CD4-positive, alpha-beta T cell treated with Interleukin-10 for 1 hour (primary cell): Measurements from ENCODE around the gene MBIP.

Experiments
- DNase-seq: peaks from one replicate; pipeline ENCODE4 v3.0.0-alpha.2; 2020

The MBIP gene

DNA sequence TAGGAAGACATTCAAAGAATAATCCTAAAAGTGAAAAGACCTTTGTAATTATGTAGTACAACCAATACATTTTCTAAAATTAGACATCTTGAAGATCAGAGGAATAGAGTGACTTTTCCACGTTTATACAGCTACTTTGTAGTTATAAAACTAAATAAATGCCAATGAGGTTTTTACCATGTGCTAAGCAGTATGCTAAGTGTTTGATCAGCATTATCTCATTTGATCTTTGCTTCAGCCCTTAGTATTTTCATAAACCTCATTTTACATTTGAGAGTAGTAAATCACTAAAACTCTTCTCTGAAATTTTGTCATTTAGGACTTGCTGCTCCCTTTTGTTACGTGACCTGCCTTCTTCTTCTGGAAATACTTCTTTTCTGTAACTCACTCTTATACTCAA lies 13.6 kb downstream of the MBIP start:
- DNase-seq = no peak

DNA sequence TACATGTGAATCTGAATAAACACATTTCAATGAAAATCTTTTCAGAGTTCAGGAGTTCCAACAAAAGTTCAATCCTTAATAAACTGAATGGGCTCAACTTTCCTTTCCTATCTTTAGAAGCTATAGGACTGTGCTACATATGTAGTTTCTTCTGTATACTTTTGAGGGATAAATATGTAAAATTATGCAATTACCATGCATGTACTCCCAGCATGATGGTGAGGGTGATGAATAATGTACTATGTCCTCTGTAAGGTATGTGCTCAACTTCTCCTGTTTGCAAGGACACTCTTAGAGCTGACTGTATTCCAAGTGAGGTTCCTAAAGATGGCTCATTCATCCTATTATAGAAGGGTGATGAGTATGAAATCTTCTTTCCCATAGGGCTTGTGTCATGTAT lies 15.5 kb downstream of the MBIP start:
- no peak for DNase-seq

DNA sequence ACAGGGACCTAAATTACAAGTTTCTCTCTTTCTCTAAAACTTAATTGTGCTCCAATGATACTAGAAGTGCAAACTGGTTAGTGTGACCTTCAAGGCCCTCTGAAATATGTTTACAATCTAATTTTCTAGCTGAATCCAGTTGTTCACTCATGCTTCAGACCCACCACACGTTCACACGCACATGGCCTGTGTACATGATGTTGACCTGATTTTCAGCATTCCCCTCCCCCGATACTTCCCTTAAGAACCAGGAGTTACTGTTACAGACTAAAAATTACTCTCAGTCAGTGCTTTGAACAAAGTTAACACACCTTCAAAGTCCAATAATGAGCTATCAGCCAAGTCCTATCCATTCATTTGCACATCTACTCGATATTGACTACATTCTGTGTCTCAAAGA lies 16.5 kb downstream of the MBIP start:
- DNase-seq = no peak

DNA sequence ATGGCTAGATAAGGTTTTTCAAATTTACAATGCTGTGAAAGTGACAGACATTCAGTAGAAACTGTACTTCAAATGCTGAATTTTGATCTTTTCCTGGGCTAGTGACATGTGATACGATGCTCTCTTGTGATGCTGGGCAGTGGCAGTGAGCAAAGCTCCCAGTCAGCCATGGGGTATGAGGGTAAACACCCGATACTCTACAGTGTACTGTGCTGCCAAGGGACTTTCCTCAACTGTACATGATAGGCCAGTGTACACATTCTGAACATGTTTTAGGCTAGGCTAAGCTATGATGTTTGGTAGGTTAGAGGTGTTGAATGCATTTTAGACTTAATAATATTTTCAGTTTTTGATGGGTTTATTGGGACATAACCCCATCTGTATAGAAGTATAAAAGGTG lies 17.6 kb downstream of the MBIP start:
- no peak for DNase-seq

DNA sequence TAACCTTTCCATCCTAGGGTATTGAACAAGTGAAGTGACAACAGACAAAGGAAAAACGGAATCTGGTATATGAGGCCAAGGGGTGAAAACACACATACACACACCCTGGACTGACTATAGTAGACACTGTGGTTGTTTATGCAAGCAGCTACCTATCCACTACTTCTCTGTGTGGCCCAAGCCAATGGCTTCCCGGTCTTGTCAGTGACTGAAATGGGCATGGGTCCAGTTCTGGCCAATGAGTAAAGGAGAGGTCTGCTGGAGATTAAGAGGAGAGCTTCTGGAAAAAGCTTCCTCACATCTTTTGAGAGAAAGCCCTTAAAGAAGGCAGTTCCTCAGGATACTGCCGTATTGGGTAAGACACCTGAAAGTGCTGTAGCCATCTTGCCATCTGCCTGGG lies 19.3 kb downstream of the MBIP start:
- no peak for DNase-seq

DNA sequence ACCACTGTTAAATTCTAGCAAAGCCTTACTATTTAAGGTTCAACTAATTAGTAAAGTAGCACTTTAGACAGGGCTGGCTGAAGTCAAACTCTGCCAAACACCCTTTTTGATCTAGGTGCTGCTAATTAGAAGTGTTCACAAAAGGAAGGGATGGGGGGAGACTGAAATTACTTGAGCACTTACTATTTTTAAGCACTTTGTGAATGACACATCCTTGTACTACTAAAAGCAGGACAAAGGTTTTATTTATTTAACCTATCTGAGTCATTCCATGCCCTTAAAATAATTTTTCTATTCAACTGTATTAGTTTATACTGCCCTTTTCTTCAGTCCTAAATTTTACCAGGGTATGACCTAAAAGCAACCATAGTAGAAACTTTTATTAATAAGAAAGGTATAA lies 20.1 kb downstream of the MBIP start:
- no peak for DNase-seq

DNA sequence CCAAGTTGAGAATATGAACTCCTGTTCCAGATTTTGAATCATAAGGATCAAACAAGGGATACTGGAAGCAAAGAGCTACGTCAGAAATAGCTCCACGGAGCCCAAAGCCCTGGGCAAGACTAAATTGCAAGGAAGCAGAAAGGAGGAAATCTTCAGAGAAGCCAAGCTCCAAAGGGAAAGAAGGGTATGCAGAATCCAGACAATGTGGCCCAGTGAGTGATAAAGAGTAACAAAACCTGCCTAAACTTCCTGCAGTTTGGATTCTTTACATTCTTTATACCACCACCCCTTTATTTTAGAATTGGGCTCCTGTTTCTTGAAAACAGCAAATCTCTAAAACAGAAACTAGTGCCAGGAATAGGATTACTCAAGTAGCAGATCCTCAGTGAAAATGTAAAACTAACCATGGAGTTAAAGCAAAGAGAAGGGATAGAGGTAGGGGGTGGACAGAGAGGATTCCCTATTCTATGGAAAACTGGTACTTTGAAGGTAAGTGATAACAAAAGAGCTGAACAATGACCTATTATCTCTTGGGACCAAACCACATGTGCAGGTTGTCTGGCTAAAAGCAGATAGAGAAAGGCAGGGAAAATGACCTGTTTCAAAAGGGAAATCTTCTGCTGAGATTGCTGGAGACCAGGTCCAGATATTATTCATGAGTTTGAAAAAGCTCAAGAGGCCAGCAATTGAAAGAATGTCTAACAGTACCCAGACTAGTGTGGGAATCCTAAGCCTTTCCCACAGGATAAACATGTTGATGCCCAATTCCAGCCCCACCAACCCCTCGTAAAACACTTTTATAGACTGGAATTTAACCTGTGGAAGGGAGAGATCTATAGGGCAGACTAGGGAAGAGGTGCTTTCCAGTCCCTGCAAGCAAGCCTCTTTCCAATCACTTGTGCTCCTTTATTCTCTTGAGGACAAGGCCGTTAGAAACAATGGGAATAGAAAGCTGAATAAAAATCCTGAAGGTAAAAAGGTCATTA lies 24.5 kb downstream of the MBIP start:
- DNase-seq = no peak

DNA sequence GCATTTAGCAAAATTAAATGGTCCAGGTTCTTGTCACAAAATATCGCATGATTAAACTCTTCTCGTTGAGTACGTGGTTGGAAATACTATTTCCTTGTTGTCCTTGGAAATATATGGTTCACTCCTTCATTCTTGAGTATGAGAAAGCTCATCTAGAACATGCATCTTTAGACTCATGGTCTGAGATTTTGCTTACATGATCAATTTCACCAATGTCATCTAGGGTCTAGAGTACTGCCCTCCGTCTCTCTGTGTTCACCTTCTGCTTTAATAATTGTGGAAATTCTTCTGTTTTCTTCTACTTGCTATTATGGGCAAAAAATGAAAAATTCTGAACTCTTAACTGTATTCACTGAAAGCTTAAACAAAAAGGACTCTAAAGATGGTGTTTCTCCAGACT lies 25.9 kb downstream of the MBIP start:
- DNase-seq = no peak

DNA sequence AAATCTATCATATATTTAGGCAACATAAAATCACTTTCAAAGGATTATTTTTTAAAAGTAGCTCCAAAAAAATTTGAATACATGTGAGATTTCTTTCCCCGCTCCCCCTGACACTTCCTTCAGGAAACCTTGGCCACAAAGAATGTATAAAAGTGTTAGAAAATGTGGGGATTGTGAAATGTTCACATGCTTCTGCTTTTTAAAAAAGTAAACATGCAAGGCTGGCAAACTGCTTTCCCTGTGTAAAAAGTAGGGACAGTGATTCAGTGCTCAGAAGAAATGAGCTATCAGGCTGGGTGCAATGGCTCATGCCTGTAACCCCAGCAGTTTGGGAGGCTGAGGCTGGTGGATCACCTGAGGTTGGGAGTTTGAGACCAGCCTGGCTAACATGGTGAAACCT lies 26.6 kb downstream of the MBIP start:
- no peak for DNase-seq

DNA sequence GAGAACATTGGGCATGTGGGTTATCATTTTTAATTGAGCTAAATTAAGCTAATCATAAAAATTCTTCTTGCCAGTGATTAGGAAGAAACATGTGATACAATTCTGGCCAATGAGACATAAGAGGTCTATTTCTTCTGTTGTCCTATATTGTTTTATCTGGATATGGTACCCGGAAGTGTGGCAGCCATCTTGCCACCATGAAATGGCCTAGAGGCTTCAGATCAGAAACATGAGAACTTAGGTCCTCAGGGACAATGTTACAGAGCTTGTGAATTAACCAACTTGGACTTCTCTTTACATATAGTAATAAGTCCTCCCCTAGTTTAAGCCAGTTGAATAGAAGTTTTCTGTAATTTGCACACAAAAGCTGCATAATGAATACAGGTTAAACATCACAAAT lies 30.5 kb downstream of the MBIP start:
- no peak for DNase-seq

DNA sequence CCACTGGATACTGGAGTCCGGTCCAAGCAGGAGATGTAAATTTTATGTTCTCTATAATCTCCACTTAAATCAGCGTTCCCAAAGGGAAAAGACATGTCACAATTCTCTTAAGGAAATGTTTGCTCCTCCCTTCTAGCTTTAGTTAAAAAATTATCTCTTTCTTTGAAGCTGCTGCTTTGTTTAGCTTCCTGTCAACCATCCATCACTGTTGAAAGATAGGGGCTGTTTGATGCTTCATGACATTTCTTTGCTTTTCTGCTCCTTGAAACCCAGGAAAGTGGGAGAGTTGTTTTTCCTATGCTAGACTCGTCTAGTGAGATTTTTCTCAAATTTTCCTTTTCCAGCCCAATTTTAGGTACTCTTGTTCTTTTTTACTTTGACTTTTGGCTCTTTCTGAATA lies 31.9 kb downstream of the MBIP start:
- DNase-seq = no peak

DNA sequence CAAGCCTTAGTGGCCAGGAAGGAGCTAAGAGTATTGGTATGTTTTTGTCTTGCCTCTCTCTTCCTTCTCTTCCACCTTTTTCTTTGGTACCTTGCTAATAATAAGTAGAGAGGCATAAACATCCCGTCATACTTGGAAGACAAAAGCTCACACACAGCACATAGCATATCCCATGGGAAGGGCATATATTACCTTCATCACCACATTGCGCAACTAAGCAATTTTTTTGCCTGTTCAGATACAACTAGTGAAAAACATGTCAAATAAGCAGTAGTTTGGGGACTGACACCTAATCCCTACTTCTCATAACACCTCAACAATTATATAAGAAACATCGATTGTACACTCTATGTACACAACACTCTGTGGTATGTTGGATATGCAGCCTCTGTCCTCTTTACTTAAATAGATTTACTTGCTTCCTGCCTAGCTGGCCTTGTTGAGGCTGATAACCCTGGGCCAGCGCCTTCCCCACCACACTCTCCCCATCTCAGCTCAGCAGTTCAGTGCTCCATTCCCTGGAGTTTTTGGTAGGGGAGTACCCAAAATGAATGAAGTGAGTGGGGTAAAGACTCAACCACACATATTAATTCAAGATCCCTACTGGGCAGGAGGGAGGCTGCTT lies 35.4 kb downstream of the MBIP start:
- DNase-seq = no peak

DNA sequence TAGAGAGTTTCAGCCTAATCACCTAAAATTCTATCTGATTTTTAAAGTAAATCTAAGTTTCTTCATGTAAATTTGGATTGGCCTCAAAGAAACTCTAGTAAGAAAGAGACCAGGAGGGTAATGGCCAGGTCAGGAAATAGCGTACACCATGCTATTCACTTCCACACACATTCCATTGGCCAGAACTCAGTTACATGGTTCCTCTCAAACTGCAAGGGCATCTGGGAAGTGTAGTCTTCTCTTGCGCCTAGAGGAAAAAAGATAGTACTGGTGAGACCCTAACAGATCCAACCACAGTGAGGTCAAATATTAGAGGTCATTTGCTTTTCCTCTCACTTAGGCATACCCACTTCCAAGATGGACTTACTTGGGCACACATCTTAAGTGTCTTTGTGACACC lies 39.1 kb downstream of the MBIP start:
- DNase-seq = no peak

DNA sequence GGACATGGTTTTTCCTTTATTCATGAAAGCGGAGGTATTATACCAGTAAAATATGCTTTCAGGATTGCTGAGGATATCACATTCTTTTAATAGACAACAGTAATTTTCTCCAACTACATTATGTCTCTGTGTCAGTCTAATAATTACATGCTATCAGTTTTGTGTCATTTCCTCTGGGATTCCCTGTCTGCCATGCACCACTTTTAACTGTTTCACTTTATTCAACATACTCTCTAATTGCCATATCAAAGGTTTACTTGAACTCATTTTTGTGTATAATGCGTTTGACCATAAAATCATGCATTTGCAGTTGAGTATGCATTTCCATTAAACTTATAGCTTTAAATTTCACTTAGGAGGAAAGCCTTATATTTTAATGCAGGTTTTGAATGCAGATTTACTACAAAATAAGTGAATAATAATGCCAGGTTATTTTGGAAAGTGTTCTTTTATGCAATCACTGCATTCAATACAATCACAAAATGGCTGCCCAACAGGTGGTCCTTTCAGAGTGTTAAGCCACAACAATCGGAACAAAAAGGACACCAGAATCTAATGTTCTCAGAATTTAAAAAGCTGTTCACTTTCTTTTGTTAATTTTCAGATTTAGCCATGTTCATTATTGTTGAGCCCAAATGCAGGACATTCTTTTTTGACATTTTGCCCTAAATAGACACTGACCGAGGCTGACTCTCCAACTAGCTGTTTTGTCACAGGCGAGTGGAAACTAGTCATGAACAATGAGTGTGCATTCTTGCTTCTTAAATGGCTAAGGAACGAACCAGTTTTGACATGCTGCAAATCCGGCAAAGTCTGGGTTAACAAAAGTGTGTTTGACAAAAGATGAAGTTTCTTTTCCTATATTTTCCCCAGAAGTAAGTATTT lies 40.9 kb downstream of the MBIP start:
- no peak for DNase-seq

DNA sequence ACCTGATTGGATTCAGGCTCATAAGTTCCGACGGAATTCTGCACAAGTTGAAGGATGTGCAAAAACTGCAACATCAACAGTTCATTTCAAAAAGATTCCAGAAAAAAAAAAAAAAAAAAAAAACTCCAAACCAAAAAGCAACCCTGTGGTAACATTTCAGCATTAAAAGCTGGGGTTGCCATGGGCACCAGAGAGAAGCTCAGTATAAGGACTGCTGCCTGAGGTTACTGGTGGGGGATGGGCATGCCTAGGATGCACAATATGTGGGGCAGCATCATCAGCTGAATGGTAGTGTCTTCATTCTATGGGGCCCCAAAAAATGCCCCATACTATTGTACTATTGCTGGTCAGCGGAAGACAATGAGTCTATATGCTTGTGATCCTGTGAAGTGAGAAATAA lies 44.7 kb downstream of the MBIP start:
- DNase-seq = no peak

DNA sequence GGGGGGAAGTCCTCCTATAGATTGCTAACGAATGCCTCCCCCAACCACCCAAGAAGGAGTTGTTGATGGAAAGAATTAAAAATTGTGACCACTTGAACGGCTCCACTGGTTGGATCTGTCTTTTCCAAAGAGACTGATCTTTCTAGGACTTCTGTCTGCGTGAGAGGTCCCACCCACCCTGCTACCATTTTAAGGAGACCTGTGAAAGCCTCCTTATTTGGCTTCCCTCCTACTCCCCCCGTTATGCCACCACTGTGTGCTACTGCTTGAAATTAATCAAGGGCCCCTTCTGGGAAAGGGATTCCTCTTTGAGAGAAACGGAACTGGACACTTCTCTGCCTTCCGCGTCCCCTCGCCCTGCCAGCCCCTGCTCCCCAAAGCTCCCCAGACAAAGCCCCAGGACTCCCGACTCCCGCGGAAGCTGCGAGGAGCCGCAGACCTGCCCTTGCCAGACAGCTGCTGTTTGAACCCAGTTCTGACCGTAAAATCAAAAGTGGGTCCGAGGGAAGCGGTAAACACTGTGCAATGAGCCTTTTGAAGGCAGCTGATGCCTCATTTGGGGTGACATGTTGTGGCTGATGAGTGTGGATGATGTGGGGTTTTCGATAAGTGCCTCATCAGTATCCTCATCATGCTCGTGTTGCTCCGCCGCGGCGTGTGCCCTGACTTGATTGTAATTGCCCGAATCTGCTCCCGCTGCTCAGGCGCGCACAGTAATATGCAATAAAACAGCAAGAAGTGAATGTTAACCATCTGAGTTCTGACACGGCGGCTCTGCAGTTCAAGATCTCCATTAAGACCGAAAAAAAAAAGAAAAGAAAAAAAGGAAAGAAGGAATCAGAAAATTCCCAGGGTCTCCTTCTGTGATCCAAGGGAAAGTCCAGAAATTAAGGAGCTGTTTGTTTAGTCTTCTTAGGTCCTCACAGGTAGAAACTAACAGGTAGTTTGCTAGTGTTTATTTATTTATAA lies 48.2 kb downstream of the MBIP start:
- no peak for DNase-seq

DNA sequence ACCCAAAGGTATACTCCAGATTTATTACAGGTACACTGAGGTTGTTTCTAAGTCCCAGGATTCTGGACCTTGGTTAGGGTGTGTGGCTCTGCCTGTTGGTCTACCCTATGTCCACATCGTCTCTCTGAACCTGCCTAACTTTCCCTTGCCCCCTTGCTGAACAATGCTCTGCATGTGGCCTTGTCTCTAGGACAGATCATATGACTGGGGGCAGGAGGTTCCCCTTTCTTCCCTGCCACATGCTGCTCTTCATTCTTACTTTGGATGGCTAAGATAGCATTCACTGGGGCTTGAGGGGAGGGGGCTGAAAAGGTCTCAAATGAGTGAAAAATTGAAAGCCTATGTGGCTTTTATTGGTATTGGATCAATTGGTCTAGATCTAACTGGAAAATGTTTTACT lies 49.2 kb downstream of the MBIP start:
- no peak for DNase-seq

DNA sequence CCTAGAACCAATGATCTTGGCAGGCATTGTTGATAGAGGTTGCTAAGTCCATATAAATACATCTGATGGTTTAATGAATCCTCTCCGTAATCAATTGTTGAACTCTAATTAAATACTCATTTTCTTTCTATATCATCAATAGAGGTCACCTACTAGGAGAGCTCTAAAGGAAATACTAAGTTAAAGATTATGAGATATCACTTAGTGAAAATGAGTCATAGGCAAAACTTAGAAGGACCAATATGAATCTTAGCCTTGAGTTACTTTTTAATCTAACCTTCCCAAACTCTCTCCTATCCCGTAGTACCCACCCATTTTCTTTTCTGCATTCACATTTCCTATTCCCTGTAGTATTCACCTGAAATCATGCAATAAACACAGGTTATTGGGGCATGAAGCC lies 50.2 kb downstream of the MBIP start:
- no peak for DNase-seq

DNA sequence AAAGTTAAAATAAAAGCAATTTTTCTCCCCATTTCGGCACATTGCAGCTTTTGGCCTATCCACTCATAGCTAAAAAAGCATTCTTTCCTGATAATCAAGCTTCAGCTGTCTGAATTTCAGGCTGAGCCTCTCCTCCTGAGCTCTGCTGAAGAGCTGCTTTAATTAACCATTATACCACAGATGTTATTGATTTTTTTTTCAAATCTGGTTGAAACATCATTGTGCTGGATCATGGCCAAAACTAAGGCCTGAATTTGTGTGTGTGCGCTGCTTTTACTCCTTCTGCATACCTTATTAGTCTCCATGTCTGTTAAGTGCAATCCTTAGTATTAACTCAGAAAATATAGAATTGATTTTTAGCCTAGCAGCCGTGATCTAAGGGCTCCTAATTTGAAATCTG lies 52.3 kb downstream of the MBIP start:
- no peak for DNase-seq

DNA sequence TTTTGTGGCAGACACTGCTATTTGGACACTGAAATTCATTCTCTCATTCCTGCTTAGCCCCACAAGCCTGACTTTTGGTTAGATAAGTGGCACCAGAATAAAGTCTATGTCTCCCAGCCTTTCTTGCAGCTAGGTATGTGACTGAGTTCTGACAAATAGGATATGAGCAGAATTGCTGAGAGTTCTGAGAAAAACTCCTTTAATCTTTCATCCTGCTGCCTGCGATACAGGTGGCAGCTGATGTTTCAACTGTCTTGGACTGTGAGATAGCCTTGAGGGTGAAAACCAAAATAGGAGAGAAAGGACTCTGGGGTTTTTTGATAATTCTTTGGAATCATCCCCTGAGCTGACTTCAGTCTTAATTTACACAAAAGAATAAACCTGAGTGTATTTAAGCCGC lies 55.8 kb downstream of the MBIP start:
- no peak for DNase-seq

DNA sequence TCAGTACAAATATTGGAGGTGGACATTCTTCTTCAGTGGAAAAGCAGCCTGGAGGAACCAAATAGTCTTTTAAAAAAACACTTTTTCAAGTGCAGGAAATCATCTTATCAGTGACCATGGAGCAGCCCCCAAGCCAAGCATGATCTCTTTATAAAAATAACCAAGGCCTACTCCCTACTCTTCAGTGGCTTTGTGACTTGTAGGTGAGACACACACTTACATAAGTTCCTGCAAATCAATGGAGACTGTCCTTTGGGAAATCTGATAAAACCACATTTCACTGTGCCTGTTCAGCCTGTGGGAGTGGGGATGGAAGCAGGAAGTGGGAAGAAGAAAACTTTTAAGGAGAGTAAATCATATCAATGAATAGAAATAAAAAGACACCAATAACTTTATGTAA lies 56.3 kb downstream of the MBIP start:
- DNase-seq = no peak

DNA sequence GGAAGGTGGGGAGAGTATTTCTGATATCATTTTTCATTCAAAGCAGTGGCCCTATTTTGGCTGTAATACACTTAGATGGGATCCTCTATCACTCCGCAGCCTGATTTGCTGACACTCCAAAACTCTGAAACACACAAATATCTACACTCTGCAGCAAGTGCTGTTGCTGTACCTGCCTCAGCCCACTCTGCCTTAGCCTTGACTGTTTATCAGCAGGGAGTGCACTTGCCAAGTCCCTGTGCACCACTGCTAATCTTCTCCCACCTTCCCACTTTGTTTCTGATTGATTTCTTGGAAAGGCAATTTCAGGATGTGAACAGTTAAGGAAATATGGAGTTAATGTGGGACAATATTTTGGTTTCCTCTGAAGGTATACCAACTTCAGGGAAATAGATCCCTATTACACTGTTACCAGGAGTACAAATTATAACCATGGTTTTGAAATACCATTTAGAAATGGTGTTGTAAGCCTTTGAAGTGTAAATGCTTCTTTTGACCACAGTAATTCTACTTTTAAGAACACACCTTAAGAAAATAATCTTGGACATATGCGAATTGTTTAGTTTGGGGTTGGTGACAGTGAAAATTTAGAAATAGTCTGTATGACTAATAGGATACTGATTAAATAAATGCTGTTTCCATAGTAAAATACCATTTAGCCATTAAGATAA lies 59.3 kb downstream of the MBIP start:
- no peak for DNase-seq
